WI38 (cell line): ENCODE measurements around the gene NIPAL1.

Experiments used
- H3K4me3 ChIP-seq: 2 replicates; pipeline ENCODE4 v1.5.1; 2011; ENCODE audit warnings: low read depth, mild to moderate bottlenecking, control low read depth, low read length
- TF ChIP-seq, protein P1 (sequence below): IDR thresholded peaks from 2 replicates; pipeline ENCODE4 v1.5.1; 2012; ENCODE audit warnings: low read depth, mild to moderate bottlenecking, control low read depth, low read length

The NIPAL1 gene

DNA sequence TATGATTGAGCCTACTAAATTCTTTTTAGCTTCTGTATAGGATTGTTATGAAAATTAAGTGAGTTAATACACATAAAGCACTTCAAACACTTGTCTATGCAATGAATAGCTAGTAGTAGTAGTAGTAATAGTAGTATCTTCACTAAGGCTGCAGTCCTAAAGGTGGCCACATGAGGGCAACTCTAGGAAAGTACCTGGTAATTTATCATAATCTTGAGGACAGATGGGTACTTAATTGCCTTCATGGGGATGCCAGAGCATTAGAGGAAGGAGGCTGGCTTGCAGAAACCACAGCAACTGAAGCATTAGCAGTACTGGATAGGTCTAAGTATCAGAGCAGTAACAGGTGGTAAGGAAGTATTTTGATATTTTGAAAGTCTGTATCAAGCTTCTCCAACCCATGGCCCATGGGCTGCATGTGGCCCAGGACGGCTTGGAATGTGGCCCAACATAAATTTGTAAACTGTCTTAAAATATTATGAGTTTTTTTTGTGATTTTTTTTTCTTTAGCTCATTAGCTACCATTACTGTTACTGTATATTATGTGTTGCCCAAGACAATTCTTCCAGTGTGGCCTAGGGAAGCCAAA lies 17.3 kb downstream of the NIPAL1 start:
- TF ChIP-seq, protein P1, sequence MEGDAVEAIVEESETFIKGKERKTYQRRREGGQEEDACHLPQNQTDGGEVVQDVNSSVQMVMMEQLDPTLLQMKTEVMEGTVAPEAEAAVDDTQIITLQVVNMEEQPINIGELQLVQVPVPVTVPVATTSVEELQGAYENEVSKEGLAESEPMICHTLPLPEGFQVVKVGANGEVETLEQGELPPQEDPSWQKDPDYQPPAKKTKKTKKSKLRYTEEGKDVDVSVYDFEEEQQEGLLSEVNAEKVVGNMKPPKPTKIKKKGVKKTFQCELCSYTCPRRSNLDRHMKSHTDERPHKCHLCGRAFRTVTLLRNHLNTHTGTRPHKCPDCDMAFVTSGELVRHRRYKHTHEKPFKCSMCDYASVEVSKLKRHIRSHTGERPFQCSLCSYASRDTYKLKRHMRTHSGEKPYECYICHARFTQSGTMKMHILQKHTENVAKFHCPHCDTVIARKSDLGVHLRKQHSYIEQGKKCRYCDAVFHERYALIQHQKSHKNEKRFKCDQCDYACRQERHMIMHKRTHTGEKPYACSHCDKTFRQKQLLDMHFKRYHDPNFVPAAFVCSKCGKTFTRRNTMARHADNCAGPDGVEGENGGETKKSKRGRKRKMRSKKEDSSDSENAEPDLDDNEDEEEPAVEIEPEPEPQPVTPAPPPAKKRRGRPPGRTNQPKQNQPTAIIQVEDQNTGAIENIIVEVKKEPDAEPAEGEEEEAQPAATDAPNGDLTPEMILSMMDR, result peak; percentile 36
- H3K4me3 ChIP-seq, result no peak overlapping the region

DNA sequence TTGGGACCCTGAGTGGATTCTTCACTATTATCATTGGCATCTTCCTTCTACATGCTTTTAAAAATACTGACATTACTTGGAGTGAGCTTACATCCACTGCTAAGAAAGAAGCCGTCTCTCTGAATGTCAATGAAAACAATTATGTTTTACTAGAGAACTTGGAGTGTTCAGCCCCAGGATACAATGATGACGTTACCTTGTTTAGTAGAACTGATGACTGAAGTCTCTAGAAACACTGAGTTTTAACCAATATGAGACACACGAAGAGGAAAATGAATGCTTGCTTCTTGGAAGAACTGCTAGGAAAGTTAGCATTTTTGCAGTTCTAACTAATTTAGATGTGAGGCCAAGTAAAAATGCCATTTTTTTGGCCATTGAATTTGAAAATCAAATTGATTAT lies 19.4 kb downstream of the NIPAL1 start:
- no peak overlapping the region for H3K4me3 ChIP-seq
- TF ChIP-seq, protein P1, result no peak

DNA sequence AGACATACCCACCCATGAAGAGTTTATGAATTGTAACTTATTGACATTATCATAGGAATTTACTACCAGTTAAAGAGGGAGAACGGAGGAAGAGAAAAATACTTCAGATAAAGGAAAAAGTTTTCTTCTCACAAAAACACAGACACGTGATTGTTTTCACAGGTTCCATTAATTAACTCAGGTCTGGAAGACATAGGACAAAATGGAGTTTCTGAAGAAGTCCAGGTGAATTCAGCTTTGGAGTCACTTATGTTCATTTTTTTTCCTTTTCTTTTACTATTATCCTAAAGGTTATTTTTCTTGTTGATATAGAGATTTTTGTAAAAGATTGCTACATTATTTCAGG lies 20.5 kb downstream of the NIPAL1 start:
- TF ChIP-seq, protein P1, result no peak
- H3K4me3 ChIP-seq, result no peak overlapping the region

DNA sequence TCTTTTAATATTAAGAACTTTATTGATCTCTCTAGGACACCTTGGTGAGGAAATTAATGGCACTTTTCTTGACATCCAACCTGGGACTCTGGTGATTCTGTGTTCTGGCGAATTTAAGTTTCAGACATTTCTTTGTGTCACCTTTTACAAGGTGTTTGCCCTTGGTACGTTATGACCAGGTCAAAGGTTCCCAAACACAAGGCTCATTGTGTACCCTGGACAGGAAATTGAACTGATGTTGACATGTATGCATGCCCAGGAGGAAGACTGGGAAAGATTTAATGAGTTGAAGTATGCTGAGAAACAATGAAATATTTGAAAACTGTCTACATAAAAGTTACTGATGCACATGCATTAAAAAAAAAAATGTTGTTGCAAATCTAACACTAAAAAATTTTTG lies 22.1 kb downstream of the NIPAL1 start:
- no peak overlapping the region for H3K4me3 ChIP-seq
- TF ChIP-seq, protein P1, result no peak

DNA sequence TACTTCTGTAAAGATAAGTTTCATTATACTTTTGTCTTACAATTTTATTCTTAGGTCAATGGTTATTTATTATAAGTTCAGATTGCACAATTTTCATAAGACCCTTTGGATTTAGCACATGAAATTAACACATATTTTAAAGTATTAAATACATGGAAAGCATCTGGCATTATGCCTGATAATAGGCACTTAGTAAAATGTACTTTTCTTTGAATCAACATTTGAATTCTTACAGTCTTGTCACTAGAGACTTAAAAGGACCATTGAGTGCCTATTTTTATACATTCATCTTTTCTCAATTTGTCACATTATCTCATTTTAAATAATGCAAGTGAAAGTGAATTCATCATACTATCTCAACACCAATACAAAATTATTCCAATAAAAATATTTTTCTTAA lies 23.0 kb downstream of the NIPAL1 start:
- H3K4me3 ChIP-seq, result no peak overlapping the region
- TF ChIP-seq, protein P1, result no peak

DNA sequence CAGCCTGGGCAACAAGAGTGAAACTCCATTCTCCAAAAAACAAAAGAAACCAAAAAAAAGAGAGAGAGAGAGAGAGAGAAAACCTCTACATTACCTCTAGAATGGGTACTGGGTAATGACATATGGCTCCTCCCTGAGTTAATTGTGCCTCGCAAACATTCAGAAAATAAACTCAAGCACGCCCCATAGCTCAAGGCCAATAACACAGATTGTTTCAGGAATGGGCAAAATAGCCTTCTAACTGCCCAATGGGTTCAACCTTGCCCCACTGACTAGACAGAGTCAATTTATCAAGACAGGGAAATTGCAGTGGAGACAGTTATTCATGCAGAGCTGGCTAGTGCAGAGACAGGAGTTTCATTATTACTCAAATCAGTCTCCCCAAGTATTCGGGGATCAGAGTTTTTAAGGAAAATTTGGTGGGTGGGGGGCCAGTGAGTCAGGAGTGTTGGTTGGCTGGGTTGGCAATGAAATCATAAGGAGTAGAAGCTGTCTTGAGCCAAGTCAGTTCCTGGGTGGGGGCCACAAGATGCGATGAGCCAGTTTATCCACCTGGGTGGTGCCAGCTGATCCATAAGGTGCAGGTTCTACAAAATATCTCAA lies 25.1 kb downstream of the NIPAL1 start:
- TF ChIP-seq, protein P1, result no peak
- no peak overlapping the region for H3K4me3 ChIP-seq

DNA sequence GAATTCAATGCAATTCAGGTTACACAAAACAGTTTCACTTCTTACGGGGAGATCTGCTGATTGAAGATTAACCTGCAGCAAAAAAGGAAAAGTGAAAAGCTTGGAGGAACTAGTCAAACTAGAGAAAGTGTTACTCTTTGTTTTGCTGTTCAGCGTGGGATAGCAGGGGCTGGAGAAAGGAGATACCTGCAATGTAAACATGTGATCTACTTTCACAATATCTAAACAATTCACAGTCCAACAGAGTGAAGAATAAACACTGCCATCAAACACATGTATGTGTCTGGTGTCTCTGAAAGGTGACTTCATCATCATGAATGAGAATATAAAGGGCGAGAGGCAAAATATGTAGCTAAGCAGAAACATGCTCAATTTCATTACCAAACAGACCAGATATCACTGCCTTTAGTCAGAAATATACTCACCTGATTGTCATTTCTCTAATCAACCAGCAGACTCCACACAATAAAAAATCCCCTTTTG lies 26.4 kb downstream of the NIPAL1 start:
- H3K4me3 ChIP-seq, result no peak overlapping the region
- TF ChIP-seq, protein P1, result no peak
